SKM-1 (cell line): ENCODE measurements around the gene TJP2.

Experiments
- DNase-seq: peaks from one replicate; lab custom pipeline; 2025; ENCODE audit not compliant: unreplicated experiment; lab: John Stamatoyannopoulos, UW

Gene TJP2

GRCh38 chr9:69222970-69223369 is 48.9 kb downstream of the TJP2 start:
- no peak for DNase-seq

GRCh38 chr9:69223605-69224004 is 49.5 kb downstream of the TJP2 start:
- no peak for DNase-seq

- DNase-seq: no peak
Observed at GRCh38 chr9:69229367-69229766, 55.3 kb downstream of the TJP2 start.

GRCh38 chr9:69232135-69232534 is 58.1 kb downstream of the TJP2 start:
- no peak for DNase-seq

DNA sequence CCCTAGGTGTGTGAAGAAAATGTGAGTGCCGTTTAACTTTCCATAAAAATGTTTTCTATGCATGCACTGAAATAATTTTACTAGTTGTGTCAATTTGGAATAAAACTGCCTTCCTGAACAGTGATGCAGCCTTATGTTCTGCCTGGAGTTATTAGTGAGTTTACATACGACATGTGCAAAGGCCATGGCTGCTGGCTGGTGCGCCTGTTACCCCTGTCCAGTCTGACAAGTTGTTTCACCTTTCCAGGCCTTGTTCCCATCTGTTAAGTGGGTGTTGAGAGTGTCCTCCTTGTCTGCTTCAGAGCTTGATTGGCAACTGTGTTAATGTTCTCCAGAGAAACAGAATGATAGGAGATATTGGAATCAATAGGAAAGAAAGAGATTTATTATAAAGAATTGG is 60.6 kb downstream of the TJP2 start:
- no peak for DNase-seq

DNA sequence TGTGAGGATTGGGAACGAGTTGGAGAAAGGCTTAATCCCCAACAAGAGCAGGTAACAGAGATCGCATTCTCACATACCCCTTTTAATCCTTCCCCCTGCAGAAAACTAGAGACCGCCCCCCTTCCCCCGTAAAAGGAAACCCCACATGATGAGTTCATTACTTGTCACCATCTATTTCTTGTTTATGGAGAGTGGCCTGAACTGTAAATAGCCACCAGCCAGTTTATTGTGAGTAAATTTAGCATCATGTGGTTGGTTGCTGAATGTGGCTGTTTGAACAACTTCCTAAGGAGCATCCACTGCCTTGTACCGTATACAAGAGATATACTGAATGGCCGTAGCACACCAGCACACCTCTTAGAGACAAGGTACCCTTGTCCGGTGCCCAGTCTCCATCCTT is 62.1 kb downstream of the TJP2 start:
- DNase-seq: no peak

- DNase-seq: no peak
Observed at GRCh38 chr9:69237702-69238295, 63.7 kb downstream of the TJP2 start.

DNA sequence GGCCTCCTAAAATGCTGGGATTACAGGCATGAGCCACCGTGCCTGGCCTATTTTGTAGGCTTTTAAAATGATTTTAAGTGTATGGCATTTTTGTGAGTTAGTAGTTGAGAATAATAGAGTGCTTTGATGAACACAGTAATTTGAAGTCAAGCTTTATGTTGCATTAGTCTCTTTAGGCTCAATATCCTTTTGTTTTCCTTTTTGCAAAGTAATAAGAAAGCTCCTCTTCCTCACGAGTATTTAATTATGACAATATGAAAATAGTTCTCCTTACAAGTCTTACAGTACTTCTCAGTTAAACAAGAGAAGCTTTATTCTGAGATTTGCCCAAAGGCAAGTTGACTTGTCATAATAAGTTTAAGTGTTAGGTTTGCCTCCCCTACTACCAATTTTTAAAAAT is 69.0 kb downstream of the TJP2 start:
- DNase-seq: no peak

DNA sequence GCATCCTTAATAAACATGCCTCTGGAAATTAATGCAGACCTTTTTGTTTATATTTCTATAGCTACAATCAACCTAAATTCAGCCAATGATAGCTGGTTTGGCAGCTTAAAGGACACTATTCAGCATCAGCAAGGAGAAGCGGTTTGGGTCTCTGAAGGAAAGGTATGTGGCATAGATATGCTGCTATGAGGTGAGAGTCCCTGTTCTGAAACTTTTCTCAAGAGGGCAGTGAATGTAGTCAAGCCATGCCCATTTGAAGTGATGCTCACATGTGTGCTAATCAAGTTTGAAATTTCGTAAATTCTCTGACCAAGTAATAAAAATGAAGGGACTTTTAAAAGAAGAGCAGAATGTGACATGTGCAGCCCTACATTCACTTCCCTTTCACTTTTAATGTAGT is 72.6 kb downstream of the TJP2 start:
- no peak for DNase-seq

DNA sequence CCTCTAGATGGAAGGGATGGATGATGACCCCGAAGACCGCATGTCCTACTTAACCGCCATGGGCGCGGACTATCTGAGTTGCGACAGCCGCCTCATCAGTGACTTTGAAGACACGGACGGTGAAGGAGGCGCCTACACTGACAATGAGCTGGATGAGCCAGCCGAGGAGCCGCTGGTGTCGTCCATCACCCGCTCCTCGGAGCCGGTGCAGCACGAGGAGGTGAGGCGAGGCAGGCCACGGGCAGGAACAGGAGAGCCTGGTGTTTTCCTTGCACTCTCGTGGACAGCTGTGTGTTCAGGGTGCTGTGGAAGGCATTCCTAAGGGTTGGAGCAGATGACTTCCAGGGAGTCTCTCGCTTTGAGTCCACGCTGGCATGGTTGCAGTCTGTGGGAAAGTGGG is 73.9 kb downstream of the TJP2 start:
- no peak for DNase-seq

- no peak for DNase-seq
Observed at GRCh38 chr9:69249337-69249736, 75.3 kb downstream of the TJP2 start.

- DNase-seq: no peak
Observed at GRCh38 chr9:69250681-69251080, 76.6 kb downstream of the TJP2 start.

DNA sequence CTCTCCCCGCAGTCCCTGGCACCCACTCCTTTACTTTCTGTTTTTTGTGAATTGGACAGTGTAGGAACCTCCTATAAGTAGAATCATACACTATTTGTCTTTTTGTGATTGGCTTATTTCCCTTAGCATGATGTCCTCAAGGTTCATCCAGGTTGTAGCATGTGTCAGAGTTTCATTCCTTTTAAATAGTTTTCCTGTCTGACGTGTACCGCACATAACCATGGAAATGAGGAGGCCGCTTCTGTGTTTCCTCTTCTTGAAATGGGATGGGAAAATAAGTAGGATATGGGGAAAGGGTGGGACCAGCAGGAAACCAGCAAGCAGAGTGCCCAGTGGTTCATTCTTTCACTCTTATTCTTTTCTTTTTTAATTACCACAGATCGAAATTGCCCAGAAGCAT is 78.4 kb downstream of the TJP2 start:
- DNase-seq: no peak

DNA sequence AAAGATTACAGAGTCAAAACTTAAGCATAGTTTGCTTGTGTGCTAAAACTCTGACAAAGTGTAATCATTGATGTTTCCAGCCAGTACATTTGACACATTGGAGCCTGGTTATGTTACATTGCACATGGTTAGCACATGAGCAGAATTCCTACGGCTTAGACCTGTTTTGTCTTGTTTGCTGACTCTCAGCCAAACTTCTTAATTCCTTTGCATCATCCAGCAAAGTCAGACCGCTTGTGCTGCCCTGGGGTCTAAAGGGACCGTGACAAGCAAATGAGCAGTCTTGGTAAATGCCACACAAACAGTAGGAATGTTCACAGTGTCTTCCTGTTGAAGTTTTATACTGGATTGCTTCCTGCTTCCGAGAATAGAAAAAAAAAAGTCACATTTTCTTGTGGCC is 79.0 kb downstream of the TJP2 start:
- DNase-seq: no peak

GRCh38 chr9:69254223-69254622 is 80.1 kb downstream of the TJP2 start:
- no peak for DNase-seq

GRCh38 chr9:69255591-69255990 is 81.5 kb downstream of the TJP2 start:
- DNase-seq: no peak

DNA sequence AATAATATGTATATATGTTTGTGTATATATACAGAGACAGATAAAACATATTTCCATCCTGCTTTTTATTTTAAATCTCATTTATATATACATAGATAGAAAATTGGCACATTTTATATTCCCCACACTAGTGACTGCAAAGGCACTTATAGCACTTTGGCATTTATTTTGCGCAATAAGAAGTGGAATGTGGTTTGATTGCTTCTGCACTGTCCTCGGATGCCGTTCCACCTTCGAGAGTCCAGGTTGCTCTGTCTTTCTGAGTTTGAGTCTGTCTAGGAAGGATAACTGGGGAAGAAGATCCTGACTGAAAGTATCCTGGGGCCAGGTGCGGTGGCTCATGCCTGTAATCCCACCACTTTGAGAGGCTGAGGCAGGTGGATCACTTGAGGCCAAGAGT is 84.5 kb downstream of the TJP2 start:
- DNase-seq: no peak

DNA sequence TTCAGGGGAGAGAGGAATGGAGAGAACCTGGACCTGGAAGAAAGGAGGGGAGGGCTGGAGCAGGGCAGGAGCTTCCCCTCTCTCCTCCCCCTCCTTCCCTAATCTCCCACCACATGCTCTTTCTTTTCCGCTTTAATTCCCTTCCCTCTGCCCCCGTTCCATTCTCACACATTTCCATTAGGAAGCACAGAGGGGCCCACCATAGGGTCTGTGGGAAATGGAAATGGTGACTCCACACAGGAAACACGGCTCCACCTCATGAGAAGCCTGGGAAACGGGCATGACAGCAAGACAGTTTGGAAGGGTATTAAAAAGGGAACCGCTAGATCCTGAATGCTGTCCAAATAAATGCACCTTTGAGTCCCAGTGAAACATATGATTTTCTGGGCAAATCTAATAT is 86.1 kb downstream of the TJP2 start:
- no peak for DNase-seq

DNA sequence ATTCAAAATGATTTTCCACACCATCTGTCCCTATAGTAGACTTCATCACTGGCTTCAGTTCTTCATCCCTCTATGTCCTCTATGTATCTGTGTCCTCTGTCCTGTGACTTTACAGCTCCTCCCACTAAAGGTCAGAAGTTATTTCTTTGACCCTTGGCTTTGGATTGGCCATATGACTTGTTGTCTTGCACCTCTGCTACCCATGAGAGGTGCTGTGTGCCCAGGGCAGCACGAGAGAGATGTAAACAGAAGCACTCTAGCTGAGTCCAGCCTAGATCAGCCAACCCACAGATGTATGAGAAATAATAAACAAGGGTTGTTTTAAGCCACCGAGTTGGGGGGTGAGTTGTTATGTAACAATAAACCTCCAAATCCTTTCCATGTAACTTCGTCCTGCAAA is 87.6 kb downstream of the TJP2 start:
- DNase-seq: no peak

DNA sequence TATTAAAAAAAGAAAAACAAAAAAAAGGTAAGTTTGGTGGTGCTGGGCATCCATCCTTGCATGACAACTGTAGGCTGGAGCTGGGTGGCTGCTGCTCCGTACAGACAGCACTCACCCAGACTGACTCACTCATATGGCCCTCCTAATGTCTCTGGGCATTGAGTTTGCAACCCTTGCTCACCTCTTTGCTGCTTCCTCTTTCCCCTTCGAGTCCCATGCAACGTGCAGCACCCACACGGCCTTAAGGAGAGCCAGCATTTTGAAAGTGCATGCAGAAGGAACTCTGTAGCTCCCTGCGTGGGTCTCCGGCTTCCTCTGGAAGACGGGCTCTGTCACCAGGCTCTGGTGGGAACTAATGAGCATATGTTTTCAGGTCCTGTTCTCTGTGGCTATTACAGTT is 90.4 kb downstream of the TJP2 start:
- no peak for DNase-seq

DNA sequence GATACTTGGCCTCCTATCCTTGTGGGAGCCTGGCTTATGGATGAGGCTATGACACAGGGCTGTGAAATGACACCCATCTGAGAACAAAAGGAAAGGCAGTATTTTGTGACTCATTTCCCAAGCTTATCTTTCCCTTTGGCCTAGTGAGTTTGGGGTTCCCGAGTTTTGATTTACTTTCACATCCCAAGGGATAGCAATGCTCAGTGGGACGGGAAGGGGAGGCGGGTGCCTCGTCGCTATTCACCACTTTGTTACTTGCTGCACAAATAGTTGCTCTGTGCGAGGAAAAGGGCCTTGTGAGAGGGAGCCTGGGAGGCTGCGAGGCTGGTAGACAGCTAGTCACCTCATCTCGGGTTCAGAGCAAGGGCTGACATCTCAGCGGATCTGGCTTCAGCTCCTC is 91.8 kb downstream of the TJP2 start:
- DNase-seq: no peak

DNA sequence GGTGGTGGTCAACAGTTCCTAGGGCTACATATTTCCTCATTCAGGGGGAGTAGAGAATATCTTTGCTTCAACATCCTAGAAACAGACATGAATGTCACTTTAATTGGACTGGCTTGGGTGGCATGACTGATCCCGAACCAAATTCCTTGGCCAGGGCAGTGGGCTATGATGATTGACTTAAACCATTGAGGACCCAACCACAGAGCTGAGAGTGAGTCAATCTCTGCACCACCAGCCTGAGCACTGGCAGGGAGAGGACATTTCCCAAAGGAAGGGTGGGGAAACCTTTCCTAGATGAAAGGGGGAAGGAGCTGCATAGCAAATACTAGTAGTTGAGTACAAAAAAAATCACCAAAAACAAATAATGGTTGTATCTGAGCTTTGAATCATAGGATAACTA is 98.1 kb downstream of the TJP2 start:
- no peak for DNase-seq

DNA sequence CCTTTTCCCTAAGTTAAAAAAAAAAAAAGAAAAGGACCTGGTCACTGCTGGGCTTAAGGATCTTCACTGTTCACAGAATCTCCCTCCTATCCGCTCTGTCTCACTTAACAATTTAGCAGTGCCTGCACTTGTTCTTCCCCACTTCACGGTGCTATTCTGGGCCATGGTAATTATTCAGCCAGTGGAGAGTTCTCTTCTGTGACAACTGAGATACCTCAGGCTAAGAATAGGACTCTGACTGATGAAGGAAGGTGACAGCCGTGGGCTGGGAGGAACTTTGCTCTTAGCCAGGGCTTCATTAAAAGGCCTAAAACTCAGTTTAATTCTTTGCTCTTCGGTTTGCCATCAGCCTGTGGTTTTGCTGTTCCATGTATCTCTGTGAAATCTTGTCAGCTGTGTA is 99.1 kb downstream of the TJP2 start:
- no peak for DNase-seq

GRCh38 chr9:69276775-69277174 is 102.7 kb downstream of the TJP2 start:
- DNase-seq: no peak
